Amniotic stem cell (primary cell): ENCODE results near the gene TBX15.

Experiments used
- DNase-seq: peaks from one replicate; lab custom pipeline; 2025; lab: John Stamatoyannopoulos, UW

Gene TBX15

DNA sequence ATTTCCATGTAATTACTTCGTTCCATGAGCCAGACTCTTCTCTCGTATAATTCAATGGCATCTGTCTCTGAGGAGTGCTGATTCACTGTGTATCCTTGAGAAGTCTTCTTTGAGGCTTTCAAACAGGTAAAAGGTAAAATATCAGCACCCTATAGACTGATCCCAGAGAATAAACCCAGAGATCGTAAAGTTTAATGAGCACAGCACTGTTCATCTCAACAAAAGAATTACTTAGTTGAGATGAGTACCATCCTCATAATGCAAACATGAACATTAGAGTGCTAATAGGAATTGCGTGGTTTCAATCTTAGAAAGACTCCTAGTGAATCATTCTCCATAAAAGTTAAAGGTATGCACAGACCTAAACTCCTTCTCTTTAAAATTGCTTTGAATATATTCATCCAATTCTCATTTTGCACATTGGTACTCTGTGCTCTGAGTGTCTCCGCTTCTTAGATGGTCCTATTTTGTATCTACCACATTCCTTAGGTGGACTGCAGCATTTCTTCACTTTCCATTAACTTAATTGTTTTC lies 97.2 kb downstream of the TBX15 start:
- DNase-seq = no peak

DNA sequence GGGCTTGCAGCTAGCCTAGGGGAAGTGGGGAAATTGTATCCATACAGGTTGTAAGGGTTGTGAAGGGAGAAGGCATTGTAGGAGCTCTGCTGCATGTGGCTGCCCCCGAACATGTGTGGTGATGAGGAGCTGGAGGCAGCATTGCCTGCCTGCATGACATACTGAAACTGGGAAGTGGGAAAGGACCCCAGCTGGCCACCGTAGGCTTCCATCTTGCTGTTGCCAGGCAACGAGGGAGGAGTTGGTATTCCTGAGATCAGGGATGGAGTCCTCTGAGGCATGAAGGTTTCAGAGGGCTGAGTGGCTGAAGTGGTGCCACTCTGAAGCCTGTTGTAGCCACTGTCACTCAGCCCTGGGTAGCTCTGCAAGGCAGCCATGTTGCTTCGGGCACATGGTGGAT lies 103.2 kb downstream of the TBX15 start:
- no peak for DNase-seq

DNA sequence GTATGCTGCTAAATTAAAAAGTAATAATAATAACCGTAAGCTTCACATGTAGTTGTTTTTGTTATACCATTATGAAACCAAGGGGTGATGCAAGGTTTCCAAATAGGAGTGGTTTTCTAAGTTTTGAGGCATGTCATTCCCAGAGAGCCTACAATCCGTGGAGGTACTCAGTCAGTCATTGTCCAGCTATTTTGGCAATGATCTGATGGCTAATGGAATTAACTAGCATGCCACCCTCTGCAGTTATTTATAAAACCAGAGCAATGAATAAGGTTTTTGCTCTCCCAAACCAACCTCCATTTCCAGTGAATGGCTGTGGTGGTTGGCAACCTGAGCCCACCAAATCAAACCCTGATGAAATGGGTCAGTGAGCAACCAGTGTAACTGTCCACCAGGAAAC lies 106.4 kb downstream of the TBX15 start:
- DNase-seq = no peak

DNA sequence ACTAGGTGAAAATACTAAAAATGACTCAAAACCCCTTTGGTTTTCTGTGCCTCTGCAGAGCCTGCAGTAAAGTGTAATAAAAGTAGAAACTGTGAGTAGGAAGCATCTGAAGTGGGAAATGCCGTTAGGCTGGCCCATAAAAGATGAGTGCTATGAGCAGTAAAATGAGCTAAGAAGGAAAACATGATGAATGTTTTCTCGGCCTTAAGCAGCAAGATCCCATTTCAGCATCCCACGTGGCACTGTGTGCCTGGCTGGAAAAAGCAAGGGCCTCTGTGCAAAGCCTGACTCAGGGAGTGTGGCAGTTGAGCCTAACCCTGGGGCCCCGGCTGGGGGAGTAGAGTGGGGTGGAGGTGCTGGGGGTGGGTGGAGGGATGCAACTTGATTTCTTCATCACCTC lies 109.5 kb downstream of the TBX15 start:
- no peak for DNase-seq

DNA sequence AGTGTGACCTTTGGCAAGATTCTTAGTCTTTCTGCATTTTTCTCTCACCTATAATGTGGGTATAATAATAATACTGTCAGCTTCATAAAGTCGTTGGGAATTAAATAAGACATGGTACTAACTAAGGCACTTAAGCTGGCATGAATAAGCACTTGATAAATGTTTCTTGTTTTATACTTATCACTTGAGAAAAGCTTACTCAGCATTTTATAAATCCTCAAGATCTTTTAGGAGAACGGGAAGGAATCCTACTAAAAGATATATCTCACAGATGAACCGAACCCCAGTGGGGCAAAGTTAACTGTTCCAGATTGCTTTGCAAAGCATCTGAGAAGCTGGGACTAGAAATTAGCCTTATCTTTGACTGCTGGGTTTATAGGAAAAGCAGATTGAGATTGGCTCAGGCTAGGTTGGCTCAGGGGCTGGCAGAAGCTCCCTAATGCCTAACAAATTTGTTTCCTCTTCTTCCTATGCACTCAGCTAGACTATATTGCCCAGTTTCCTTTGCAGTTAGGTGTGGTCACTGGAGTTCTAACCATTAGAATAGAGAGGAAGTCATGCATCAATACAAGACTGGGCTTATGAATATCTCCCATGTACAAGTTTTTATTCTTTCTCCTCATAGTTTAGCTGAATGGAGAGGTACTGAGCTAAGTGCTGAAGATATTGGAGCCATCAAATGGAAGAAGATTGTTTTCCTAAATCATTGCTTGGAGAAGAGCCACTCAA lies 110.3 kb downstream of the TBX15 start:
- no peak for DNase-seq

DNA sequence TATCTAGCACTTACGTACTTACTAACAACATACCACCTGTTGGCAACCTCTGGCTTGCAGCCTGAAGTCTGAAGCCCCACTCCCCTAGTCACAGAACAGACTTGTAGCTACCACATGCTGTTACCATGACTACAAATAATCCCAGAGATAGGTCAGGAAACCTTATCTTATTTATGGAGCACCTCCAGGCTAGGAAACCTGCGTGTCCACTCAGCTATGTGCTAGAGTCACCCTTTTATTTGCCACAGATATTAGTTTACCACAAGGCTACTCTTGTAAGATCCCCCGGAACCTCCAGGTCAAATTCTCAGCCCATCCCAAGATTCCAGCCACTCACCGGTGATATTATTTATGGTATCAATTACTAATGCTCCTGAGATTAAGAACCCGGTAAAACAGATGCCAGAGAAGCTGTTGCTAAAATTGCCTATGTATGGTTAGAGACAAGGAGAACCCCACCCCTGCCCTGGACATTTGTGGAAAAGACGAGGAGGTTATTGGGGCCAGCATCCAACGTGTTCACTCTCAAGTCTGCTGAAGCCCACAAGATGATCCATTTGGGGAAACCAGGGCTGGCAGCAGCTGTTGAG lies 116.5 kb downstream of the TBX15 start:
- no peak for DNase-seq

DNA sequence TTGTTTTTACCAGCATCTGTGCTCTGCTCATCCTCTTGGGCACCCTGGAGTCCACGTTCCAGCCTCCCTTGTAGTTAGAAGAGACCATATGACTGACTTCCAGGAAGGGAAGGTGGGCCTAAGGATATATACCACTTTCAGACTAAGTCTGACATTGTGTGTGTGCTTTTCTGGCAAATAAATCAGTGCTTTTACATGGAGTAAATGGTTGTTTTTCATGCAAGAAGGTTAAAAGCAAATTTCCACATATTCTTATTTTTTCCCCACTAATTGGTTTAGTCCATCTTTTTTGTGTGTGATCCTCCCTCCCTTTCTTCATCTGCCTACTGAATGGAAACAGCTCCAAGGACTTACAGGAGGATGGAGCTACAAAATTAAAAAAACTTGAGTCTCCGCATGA lies 119.8 kb downstream of the TBX15 start:
- DNase-seq = no peak

DNA sequence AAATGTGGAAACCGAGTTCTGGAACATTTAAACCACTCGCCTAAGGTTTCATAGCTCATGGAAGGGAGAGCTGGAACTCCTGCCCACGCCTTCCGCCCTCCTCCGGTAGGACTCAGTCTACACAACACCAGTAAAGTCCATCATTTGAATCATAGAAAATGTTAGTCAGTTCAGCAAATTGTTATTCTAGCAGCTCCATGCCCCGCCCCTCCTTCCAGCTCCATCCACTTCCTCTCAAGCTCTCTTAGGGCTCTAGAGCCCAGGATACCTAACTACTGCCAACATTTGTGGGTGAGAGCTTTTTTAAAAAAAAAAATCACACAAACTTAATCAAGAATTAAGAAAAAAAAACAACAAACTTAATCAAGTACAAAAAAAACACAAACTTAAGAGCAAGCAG lies 121.8 kb downstream of the TBX15 start:
- no peak for DNase-seq

DNA sequence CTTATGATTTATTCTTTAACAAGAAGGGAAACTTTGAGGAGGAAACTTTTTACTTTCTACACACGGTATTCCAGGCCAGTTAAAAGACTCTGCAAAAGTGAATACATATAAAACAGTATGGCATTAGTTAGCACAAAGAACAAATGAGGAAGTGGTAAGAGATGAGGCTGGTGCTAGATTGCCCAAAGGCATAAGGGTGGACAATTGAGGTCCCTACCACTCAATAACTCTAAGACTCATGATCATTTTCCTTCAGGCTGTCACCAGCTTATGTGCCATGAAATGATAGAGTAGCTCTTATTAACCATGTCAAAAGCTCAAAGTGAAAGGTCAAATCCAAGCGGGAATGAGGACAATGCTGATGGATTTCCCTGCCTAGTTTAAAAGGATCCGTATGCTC lies 124.5 kb downstream of the TBX15 start:
- DNase-seq = no peak

DNA sequence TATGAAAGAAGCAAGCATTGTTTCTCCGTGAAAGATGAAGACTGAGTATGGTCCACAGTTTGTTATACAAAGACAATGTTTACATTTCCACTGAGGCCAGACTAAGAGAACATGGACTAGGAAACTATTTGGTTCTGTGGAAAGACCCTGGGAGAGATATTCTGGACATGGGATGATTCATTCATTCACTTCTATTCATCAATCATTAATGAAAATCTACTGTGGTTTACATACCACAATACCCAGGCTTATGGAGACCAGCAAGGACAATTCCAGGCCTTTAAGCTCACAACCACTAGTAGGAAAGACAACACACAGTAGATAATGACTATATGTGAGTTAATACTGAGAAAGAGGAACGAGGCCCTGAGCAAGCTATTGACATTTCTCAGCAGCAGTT lies 125.4 kb downstream of the TBX15 start:
- no peak for DNase-seq

DNA sequence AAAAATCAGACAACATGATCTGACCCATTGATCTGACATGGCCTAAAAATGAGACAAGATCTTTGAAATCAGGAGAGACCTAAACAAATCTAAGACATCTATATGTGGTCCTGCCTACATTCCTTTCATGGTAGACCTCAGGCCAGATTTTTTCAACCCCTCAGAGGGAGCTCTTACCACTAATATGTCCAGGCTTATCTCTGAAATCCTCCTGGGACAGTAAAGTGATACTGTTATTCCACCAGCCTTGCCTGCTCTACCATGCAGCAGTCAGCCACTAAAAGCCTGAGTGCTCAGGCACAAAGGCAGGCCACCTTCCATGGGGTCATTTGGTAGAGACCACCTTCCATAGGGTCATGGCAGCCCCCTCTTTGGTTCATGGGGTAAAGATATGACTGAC lies 126.9 kb downstream of the TBX15 start:
- no peak for DNase-seq

DNA sequence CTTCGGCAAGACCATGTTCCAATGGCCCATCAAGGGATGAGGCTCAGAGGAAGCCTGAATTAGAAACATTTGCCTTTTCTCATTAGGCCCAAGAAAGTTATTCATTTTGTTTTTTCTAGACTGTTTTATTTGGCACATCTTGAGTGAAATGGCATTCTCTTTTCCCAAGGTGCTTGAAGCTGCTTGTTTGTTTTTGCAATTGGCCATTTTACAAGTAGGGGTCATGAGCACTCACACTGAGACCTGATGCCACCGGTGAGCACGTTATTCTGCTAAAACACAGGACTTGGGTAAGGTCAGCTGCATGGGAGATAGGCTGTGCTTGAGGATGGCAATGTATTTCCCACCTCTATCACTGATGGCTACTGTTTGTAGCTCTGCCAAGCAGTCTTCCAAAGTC lies 128.1 kb downstream of the TBX15 start:
- no peak for DNase-seq

DNA sequence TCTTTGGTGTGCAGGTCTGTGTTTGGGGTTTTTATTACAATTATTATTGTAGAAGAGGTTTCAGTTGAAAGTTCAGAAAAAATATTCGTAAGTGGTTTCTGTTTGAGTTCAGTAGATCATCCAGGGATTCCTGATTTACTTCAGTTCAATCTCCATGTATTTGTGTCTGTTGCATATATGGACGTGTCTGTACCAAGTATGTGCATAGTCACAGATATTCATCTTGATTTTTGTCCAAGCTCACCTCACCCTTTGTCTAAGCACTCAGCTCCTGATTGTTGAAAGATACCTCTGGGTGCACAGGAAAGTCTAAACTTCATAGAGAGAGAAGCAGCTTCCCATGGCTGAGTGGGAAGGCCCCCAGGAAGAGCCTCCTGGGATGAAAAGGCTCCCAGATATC lies 141.7 kb downstream of the TBX15 start:
- no peak for DNase-seq

DNA sequence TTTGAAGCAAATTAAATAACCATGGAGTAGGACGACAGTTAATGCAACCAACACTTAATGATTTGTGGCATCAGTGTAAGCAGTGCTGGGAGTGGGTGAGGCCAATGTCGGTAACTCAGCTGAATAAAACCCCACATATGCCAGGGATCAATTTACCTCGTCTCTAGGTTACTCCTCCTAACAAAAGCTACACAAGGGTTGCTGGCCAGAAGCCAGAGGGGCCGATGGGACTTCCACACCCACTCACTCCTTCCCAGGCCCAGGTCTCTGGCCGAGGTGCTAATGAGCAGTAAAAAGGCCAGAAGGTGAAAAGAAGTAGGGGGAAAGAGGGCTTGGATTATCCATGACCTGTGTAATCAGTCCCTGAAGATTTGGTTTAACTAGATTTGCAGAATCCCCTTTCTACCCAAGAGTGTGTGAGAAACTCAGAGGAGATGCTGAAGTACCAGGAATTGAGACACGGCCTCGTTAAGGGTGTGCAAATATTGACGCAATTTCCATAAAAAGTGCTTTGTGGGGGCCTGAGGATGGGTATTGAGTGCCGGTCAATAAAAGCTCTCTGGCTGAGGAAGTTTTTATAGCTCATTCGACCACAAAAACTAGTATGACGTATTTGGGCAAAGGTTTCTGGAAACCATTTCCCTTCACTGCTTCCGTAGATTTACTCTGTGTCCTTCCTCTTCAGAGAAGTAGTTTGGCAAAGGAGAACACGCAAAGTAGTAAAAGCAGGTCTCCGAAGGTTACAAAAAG lies 145.5 kb downstream of the TBX15 start:
- no peak for DNase-seq

DNA sequence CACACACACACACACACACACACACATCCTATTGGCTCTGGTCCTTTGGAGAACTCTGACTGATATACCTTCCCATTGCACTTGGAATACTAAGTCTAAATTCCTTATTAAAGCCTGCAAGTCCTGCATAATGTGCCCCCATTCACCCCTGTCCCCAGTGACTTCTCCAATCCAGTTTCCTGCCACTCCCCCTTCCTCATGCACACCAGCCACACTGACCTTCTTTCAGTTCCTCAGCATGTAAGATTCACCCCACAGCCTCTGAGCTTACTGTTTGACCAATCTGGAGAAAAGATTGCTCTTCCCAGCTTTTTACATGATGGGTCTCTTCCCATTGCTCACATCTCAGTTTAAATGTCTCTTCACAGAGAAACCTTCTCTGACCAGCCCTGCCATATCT lies 146.6 kb downstream of the TBX15 start:
- DNase-seq = no peak
